Effector CD4-positive, alpha-beta T cell (primary cell): Measurements from ENCODE around the gene NUP210L.
"Not testable (repeated sequence)": the region's sequence is repeated elsewhere in the genome, so short reads cannot be mapped to it uniquely, and the experiment has no call there.

Experiments
- DNase-seq: peaks from one replicate; pipeline ENCODE4 v3.0.0-alpha.2; 2020

The NUP210L gene

GRCh38 chr1:154167461-154167860 lies 12.6 kb upstream of the NUP210L start:
- no peak for DNase-seq

- no peak for DNase-seq
Observed at GRCh38 chr1:154166207-154166606, 11.3 kb upstream of the NUP210L start.

- no peak for DNase-seq
Observed at GRCh38 chr1:154159554-154159953, 4.7 kb upstream of the NUP210L start.

- no peak for DNase-seq
Observed at GRCh38 chr1:154158307-154159125, 3.6 kb upstream of the NUP210L start.

- peak; percentile 63 for DNase-seq
Observed at GRCh38 chr1:154157520-154158306, 2.8 kb upstream of the NUP210L start.

- DNase-seq, result no peak
Observed at GRCh38 chr1:154155251-154155650, 378 bp upstream of the NUP210L start.

GRCh38 chr1:154154053-154154452 lies 820 bp downstream of the NUP210L start:
- DNase-seq, result no peak

GRCh38 chr1:154151311-154151710 lies 3.6 kb downstream of the NUP210L start:
- DNase-seq, result no peak

GRCh38 chr1:154148807-154149206 lies 6.1 kb downstream of the NUP210L start:
- no peak for DNase-seq

- not testable (repeated sequence) for DNase-seq
Observed at GRCh38 chr1:154147505-154147904, 7.4 kb downstream of the NUP210L start.

- no peak for DNase-seq
Observed at GRCh38 chr1:154145986-154146385, 8.9 kb downstream of the NUP210L start.

- no peak for DNase-seq
Observed at GRCh38 chr1:154142358-154142757, 12.5 kb downstream of the NUP210L start.

GRCh38 chr1:154141240-154141639 lies 13.6 kb downstream of the NUP210L start:
- no peak for DNase-seq

- DNase-seq, result no peak
Observed at GRCh38 chr1:154137888-154138287, 17.0 kb downstream of the NUP210L start.

GRCh38 chr1:154133256-154133655 lies 21.6 kb downstream of the NUP210L start:
- no peak for DNase-seq

- no peak for DNase-seq
Observed at GRCh38 chr1:154129391-154129970, 25.4 kb downstream of the NUP210L start.

- not testable (repeated sequence) for DNase-seq
Observed at GRCh38 chr1:154123205-154123604, 31.7 kb downstream of the NUP210L start.

- no peak for DNase-seq
Observed at GRCh38 chr1:154117642-154118041, 37.2 kb downstream of the NUP210L start.

- DNase-seq, result no peak
Observed at GRCh38 chr1:154115180-154115579, 39.7 kb downstream of the NUP210L start.

GRCh38 chr1:154104433-154105082 lies 50.3 kb downstream of the NUP210L start:
- DNase-seq, result no peak

- not testable (repeated sequence) for DNase-seq
Observed at GRCh38 chr1:154100141-154100540, 54.7 kb downstream of the NUP210L start.

- no peak for DNase-seq
Observed at GRCh38 chr1:154097873-154098272, 57.0 kb downstream of the NUP210L start.

GRCh38 chr1:154095456-154096060 lies 59.3 kb downstream of the NUP210L start:
- no peak for DNase-seq
